HuH-7 (cell line): ENCODE results near the gene HSPG2.
"Not testable (repeated sequence)": the region's sequence is repeated elsewhere in the genome, so short reads cannot be mapped to it uniquely, and the experiment has no call there.

Experiments used
- DNase-seq: peaks from one replicate; pipeline ENCODE4 v3.0.0; 2011; ENCODE audit warnings: low spot score

The HSPG2 gene

GRCh38 chr1:21823980-21824702 is 113.0 kb downstream of the HSPG2 start:
- DNase-seq: no peak

GRCh38 chr1:21823206-21823979 is 113.7 kb downstream of the HSPG2 start:
- DNase-seq: no peak

- DNase-seq: no peak
Measured at GRCh38 chr1:21822349-21822748, 114.8 kb downstream of the HSPG2 start.

- no peak for DNase-seq
Measured at GRCh38 chr1:21821385-21822019, 115.6 kb downstream of the HSPG2 start.

GRCh38 chr1:21820597-21821232 is 116.4 kb downstream of the HSPG2 start:
- DNase-seq: no peak

- peak; percentile 90 for DNase-seq
Measured at GRCh38 chr1:21818656-21819055, 118.5 kb downstream of the HSPG2 start.

- DNase-seq: peak; percentile 7
Measured at GRCh38 chr1:21816602-21817302, 120.4 kb downstream of the HSPG2 start.

GRCh38 chr1:21815724-21816321 is 121.3 kb downstream of the HSPG2 start:
- DNase-seq: no peak

GRCh38 chr1:21814981-21815582 is 122.0 kb downstream of the HSPG2 start:
- DNase-seq: no peak

GRCh38 chr1:21814241-21814918 is 122.7 kb downstream of the HSPG2 start:
- DNase-seq: no peak

GRCh38 chr1:21813542-21813941 is 123.6 kb downstream of the HSPG2 start:
- no peak for DNase-seq

GRCh38 chr1:21811875-21812305 is 125.2 kb downstream of the HSPG2 start, which contains the start of gene LDLRAD2:
Gene LDLRAD2, plus strand, starts transcription at chr1:21812265. Its CDS starts 187 bp downstream, at chr1:21812452.
- DNase-seq: no peak

GRCh38 chr1:21804536-21804935 is 132.6 kb downstream of the HSPG2 start:
- DNase-seq: no peak

- DNase-seq: no peak
Measured at GRCh38 chr1:21801100-21801499, 136.0 kb downstream of the HSPG2 start.

GRCh38 chr1:21799730-21800129 is 137.4 kb downstream of the HSPG2 start:
- DNase-seq: no peak

- no peak for DNase-seq
Measured at GRCh38 chr1:21795075-21795474, 142.0 kb downstream of the HSPG2 start.

- no peak for DNase-seq
Measured at GRCh38 chr1:21794656-21795055, 142.5 kb downstream of the HSPG2 start.

GRCh38 chr1:21793104-21793503 is 144.0 kb downstream of the HSPG2 start:
- DNase-seq: no peak

- no peak for DNase-seq
Measured at GRCh38 chr1:21786640-21787039, 150.5 kb downstream of the HSPG2 start.

GRCh38 chr1:21785764-21786163 is 151.3 kb downstream of the HSPG2 start:
- DNase-seq: not testable (repeated sequence)
